Ishikawa (cell line): ENCODE measurements around the gene DUSP16.

ENCODE experiments used
- EGR1 ChIP-seq: IDR thresholded peaks from 2 replicates; pipeline ENCODE4 v1.6.1; 2012
- EP300 ChIP-seq: IDR thresholded peaks from 2 replicates; pipeline ENCODE4 v1.6.1; 2012; ENCODE audit warnings: borderline replicate concordance
- FOXM1 ChIP-seq: IDR thresholded peaks from 2 replicates; pipeline ENCODE4 v1.6.1; 2012; ENCODE audit warnings: low read depth, borderline replicate concordance
- NFIC ChIP-seq: IDR thresholded peaks from 2 replicates; pipeline ENCODE4 v1.6.1; 2012
- RAD21 ChIP-seq: IDR thresholded peaks from 2 replicates; pipeline ENCODE4 v1.6.1; 2012; ENCODE audit warnings: low read depth
- TCF12 ChIP-seq: IDR thresholded peaks from 2 replicates; pipeline ENCODE4 v1.6.1; 2012; ENCODE audit warnings: low read depth
- YY1 ChIP-seq: IDR thresholded peaks from 2 replicates; pipeline ENCODE4 v1.6.1; 2012; ENCODE audit warnings: low read depth
- TF ChIP-seq, protein P1 (sequence below): IDR thresholded peaks from 2 replicates; pipeline ENCODE4 v1.6.1; 2012; ENCODE audit warnings: low read depth, mild to moderate bottlenecking
- TF ChIP-seq, protein P2 (sequence below): IDR thresholded peaks from 2 replicates; pipeline ENCODE4 v1.6.1; 2012
- TF ChIP-seq, protein P3 (sequence below): IDR thresholded peaks from 2 replicates; pipeline ENCODE4 v1.6.1; 2012

DNA sequence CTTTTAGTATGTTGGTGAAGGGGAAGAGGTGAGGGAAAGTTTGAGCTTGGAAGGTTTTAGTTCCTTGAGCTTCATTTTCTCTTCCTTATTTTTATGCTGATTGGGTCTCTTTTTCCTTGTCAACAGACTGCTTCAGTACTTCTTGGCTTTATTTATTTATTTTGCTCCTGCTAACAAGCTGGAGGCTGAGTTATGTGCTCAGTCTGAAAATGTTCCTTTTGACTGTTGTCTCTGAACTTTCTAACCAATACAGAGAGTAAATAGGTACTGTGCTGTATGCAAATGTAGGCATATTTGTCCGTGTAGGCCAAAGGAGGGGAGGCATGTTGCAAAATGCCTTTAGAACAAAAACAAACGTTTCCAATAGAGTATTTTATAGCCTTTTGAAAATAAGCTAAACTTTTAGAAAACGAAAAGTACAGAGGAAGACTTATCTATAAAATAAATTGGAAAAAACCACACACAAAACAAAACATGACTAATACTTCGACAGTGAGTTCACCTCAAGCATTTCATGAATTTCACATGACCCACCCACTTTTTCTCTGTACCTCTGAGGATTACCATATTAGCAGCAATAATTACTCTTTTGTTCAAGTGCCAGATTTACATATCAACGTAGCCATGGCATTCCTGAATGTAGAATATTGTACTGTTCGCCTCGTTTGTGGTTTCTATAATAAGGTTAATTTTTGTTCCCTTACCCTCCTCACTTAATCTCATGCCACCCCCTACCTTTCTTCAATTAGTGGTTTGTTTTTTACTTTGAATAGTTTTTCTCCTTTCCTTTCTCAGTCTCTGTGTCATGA lies 44.3 kb upstream of the DUSP16 start:
- TF ChIP-seq, protein P1, sequence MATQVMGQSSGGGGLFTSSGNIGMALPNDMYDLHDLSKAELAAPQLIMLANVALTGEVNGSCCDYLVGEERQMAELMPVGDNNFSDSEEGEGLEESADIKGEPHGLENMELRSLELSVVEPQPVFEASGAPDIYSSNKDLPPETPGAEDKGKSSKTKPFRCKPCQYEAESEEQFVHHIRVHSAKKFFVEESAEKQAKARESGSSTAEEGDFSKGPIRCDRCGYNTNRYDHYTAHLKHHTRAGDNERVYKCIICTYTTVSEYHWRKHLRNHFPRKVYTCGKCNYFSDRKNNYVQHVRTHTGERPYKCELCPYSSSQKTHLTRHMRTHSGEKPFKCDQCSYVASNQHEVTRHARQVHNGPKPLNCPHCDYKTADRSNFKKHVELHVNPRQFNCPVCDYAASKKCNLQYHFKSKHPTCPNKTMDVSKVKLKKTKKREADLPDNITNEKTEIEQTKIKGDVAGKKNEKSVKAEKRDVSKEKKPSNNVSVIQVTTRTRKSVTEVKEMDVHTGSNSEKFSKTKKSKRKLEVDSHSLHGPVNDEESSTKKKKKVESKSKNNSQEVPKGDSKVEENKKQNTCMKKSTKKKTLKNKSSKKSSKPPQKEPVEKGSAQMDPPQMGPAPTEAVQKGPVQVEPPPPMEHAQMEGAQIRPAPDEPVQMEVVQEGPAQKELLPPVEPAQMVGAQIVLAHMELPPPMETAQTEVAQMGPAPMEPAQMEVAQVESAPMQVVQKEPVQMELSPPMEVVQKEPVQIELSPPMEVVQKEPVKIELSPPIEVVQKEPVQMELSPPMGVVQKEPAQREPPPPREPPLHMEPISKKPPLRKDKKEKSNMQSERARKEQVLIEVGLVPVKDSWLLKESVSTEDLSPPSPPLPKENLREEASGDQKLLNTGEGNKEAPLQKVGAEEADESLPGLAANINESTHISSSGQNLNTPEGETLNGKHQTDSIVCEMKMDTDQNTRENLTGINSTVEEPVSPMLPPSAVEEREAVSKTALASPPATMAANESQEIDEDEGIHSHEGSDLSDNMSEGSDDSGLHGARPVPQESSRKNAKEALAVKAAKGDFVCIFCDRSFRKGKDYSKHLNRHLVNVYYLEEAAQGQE = no peak
- TF ChIP-seq TCF12 (no peak), EP300 (no peak), EGR1 (no peak), RAD21 (no peak), NFIC (no peak), YY1 (no peak), FOXM1 (no peak)
- TF ChIP-seq, protein P2, sequence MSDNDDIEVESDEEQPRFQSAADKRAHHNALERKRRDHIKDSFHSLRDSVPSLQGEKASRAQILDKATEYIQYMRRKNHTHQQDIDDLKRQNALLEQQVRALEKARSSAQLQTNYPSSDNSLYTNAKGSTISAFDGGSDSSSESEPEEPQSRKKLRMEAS = no peak
- TF ChIP-seq, protein P3, sequence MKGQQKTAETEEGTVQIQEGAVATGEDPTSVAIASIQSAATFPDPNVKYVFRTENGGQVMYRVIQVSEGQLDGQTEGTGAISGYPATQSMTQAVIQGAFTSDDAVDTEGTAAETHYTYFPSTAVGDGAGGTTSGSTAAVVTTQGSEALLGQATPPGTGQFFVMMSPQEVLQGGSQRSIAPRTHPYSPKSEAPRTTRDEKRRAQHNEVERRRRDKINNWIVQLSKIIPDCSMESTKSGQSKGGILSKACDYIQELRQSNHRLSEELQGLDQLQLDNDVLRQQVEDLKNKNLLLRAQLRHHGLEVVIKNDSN = no peak
